Gastrocnemius medialis (tissue), 4 donors: ENCODE data around the gene SLC43A2.

Experiments used
- CTCF ChIP-seq, 5 experiments: fragments of 450-650 bp in 3 of 5; fragments of 200-600 bp in 2 of 5; sonication (generic) in 2 of 5; IDR thresholded peaks in 4 of 5; conservative IDR thresholded peaks in 1 of 5; 1 replicate in 4 of 5; 2 replicates in 1 of 5; pipeline ENCODE4 v1.5.1; 2016 to 2019; ENCODE audit warnings: antibody characterized with exemption in 5 of 5, mild to moderate bottlenecking in 3 of 5, moderate library complexity in 3 of 5
- POLR2A ChIP-seq, 2 donors: fragments of 450-650 bp; IDR thresholded peaks; one replicate each; pipeline ENCODE4 v1.6.1; 2017; ENCODE audit warnings: antibody characterized with exemption in 2 of 2, mild to moderate bottlenecking in 2 of 2, moderate library complexity in 2 of 2

DNA sequence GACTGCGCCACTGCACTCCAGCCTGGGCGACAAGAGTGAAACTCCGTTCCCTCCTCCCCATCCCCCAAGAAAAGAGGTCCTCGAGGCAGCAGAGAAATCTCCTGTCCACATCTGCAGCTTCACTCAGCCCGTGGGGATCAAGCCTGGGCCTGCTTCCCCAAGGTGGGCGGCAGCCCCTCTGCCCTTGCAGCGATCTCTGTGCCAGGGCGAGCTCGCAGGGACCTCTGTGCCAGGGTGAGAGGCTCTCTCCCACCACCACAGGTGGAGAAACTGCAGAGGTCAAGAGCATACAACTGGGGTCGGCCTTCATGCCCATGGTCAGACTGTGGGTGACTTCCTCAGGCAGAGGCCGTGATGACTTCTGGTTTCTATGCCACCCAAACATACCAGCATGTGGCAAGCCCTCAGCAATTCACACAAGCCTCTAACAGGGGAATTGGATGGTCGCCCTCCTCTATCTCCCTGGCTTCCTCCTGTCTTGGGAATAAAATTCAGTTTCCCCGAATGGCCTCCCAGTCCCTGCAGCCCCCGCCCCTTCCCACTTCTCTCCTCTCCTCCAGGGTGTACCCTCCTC, 5.5 kb downstream of the SLC43A2 start:
- TF ChIP-seq CTCF (IDR thresholded peaks at IDR 0.05 in 4 of 5, conservative IDR thresholded peaks at IDR 0.05 in 1 of 5) (no peak), POLR2A (IDR thresholded peaks at IDR 0.05) (no peak)
